ENCODE results near the gene CPZ.

The CPZ gene

GRCh38 chr4:8586246-8586645, 6.3 kb upstream of the CPZ start:
- no peak overlapping the region for H4K8ac ChIP-seq (ENCODE audit: low read depth, low read length)
- H3K4me2 ChIP-seq (ENCODE audit: low read length) = no peak overlapping the region
- no peak overlapping the region for H2AFZ ChIP-seq (ENCODE audit: insufficient read depth, low read length, poor library complexity)
- peaks cover 0 to 6% of the 10 kb centered on the region in 2 experiments for H3K36me3 ChIP-seq (ENCODE audit: control insufficient read depth in 1 of 2, insufficient read depth in 2 of 2, low read length in 2 of 2)
- no CpG with 5 or more reads among the region's 5 CpGs for WGBS (ENCODE audit: extremely low coverage, insufficient coverage, insufficient read length)
- H3K79me2 ChIP-seq (ENCODE audit: control insufficient read depth, insufficient read depth, low read length, poor library complexity) = no peaks in the 10 kb centered on the region
- H2BK5ac ChIP-seq (ENCODE audit: low read depth, low read length, poor library complexity) = no peak overlapping the region
- no peak overlapping the region for H3K4ac ChIP-seq (ENCODE audit: low read depth, low read length)
- no peak overlapping the region for H3K18ac ChIP-seq (ENCODE audit: low read length)
- H3K9me3 ChIP-seq (ENCODE audit: insufficient read depth, low read depth, low read length) = no peaks in the 10 kb centered on the region
- H3K27me3 ChIP-seq (ENCODE audit: insufficient read depth, low read length) = no peaks in the 10 kb centered on the region
- no peak overlapping the region for H2BK120ac ChIP-seq (ENCODE audit: insufficient read depth, low read length, poor library complexity)
- H2BK12ac ChIP-seq (ENCODE audit: low read length) = no peak overlapping the region
- H3K4me1 ChIP-seq (ENCODE audit: control insufficient read depth in 1 of 2, insufficient read depth in 2 of 2, low read length in 2 of 2) = peaks cover 2 to 11% of the 10 kb centered on the region in 2 experiments
- no peak overlapping the region for H3K23ac ChIP-seq (ENCODE audit: low read length)
- no peak overlapping the region for H3K9ac ChIP-seq (ENCODE audit: low read length)
- no peak overlapping the region for H4K12ac ChIP-seq (ENCODE audit: low read depth, low read length)
- peaks cover 7% of the 10 kb centered on the region for H3K79me1 ChIP-seq (ENCODE audit: low read length)
- no peak overlapping the region for H3K4me3 ChIP-seq (ENCODE audit: low read depth, low read length)
- no peak overlapping the region for H3K14ac ChIP-seq (ENCODE audit: low read length)
- no peak overlapping the region for H3K27ac ChIP-seq (ENCODE audit: low read depth, low read length)
- H4K91ac ChIP-seq (ENCODE audit: low read depth, low read length) = no peak overlapping the region
- H2AK5ac ChIP-seq (ENCODE audit: low read length) = peak overlapping the region; percentile 2
- DNase-seq = no peak

- Histone ChIP-seq H3K4me3 (ENCODE audit: low read depth, low read length) (no peak overlapping the region), H2BK5ac (ENCODE audit: low read depth, low read length, poor library complexity) (no peak overlapping the region), H4K12ac (ENCODE audit: low read depth, low read length) (no peak overlapping the region), H3K14ac (ENCODE audit: low read length) (no peak overlapping the region), H3K27ac (ENCODE audit: low read depth, low read length) (no peak overlapping the region), H2AK5ac (ENCODE audit: low read length) (no peak overlapping the region), H3K23ac (ENCODE audit: low read length) (no peak overlapping the region), H2BK120ac (ENCODE audit: insufficient read depth, low read length, poor library complexity) (no peak overlapping the region), H3K36me3 (ENCODE audit: control insufficient read depth in 1 of 2, insufficient read depth in 2 of 2, low read length in 2 of 2) (peaks cover 0 to 6% of the 10 kb centered on the region in 2 experiments), H2AFZ (ENCODE audit: insufficient read depth, low read length, poor library complexity) (no peak overlapping the region), H4K8ac (ENCODE audit: low read depth, low read length) (no peak overlapping the region), H3K27me3 (ENCODE audit: insufficient read depth, low read length) (no peaks in the 10 kb centered on the region), H4K91ac (ENCODE audit: low read depth, low read length) (no peak overlapping the region), H3K9ac (ENCODE audit: low read length) (no peak overlapping the region), H3K79me1 (ENCODE audit: low read length) (peaks cover 8% of the 10 kb centered on the region), H3K79me2 (ENCODE audit: control insufficient read depth, insufficient read depth, low read length, poor library complexity) (no peaks in the 10 kb centered on the region), H3K4me1 (ENCODE audit: control insufficient read depth in 1 of 2, insufficient read depth in 2 of 2, low read length in 2 of 2) (peaks cover 2 to 11% of the 10 kb centered on the region in 2 experiments), H3K9me3 (ENCODE audit: insufficient read depth, low read depth, low read length) (no peaks in the 10 kb centered on the region), H3K18ac (ENCODE audit: low read length) (no peak overlapping the region), H3K4ac (ENCODE audit: low read depth, low read length) (no peak overlapping the region), H3K4me2 (ENCODE audit: low read length) (no peak overlapping the region), H2BK12ac (ENCODE audit: low read length) (no peak overlapping the region)
- WGBS (ENCODE audit: extremely low coverage, insufficient coverage, insufficient read length) = no CpG with 5 or more reads among the region's 37 CpGs
- DNase-seq = no peak
These were observed 5.7 kb upstream of the CPZ start for GRCh38 chr4:8586671-8587468.

GRCh38 chr4:8587469-8588195, 4.9 kb upstream of the CPZ start:
- Histone ChIP-seq H3K79me1 (ENCODE audit: low read length) (peaks cover 9% of the 10 kb centered on the region), H3K9me3 (ENCODE audit: insufficient read depth, low read depth, low read length) (no peaks in the 10 kb centered on the region), H3K9ac (ENCODE audit: low read length) (no peak overlapping the region), H3K79me2 (ENCODE audit: control insufficient read depth, insufficient read depth, low read length, poor library complexity) (no peaks in the 10 kb centered on the region), H3K36me3 (ENCODE audit: control insufficient read depth in 1 of 2, insufficient read depth in 2 of 2, low read length in 2 of 2) (peaks cover 0 to 3% of the 10 kb centered on the region in 2 experiments), H3K27ac (ENCODE audit: low read depth, low read length) (no peak overlapping the region), H3K4me1 (ENCODE audit: control insufficient read depth in 1 of 2, insufficient read depth in 2 of 2, low read length in 2 of 2) (peaks cover 2 to 11% of the 10 kb centered on the region in 2 experiments), H3K4me3 (ENCODE audit: low read depth, low read length) (no peak overlapping the region), H3K4me2 (ENCODE audit: low read length) (no peak overlapping the region), H2BK5ac (ENCODE audit: low read depth, low read length, poor library complexity) (no peak overlapping the region), H4K12ac (ENCODE audit: low read depth, low read length) (no peak overlapping the region), H3K23ac (ENCODE audit: low read length) (no peak overlapping the region), H2BK120ac (ENCODE audit: insufficient read depth, low read length, poor library complexity) (no peak overlapping the region), H4K91ac (ENCODE audit: low read depth, low read length) (no peak overlapping the region), H3K18ac (ENCODE audit: low read length) (no peak overlapping the region), H3K27me3 (ENCODE audit: insufficient read depth, low read length) (no peaks in the 10 kb centered on the region), H3K4ac (ENCODE audit: low read depth, low read length) (no peak overlapping the region), H3K14ac (ENCODE audit: low read length) (no peak overlapping the region), H2AFZ (ENCODE audit: insufficient read depth, low read length, poor library complexity) (no peak overlapping the region), H2AK5ac (ENCODE audit: low read length) (no peak overlapping the region), H2BK12ac (ENCODE audit: low read length) (no peak overlapping the region), H4K8ac (ENCODE audit: low read depth, low read length) (no peak overlapping the region)
- no CpG with 5 or more reads among the region's 18 CpGs for WGBS (ENCODE audit: extremely low coverage, insufficient coverage, insufficient read length)
- no peak for DNase-seq

GRCh38 chr4:8588196-8588470, 4.4 kb upstream of the CPZ start:
- Histone ChIP-seq H3K4me3 (ENCODE audit: low read depth, low read length) (no peak overlapping the region), H2BK5ac (ENCODE audit: low read depth, low read length, poor library complexity) (no peak overlapping the region), H3K79me1 (ENCODE audit: low read length) (peaks cover 14% of the 10 kb centered on the region), H2AK5ac (ENCODE audit: low read length) (no peak overlapping the region), H3K79me2 (ENCODE audit: control insufficient read depth, insufficient read depth, low read length, poor library complexity) (peaks cover 2% of the 10 kb centered on the region), H3K4ac (ENCODE audit: low read depth, low read length) (no peak overlapping the region), H3K9ac (ENCODE audit: low read length) (no peak overlapping the region), H3K9me3 (ENCODE audit: insufficient read depth, low read depth, low read length) (no peaks in the 10 kb centered on the region), H3K4me2 (ENCODE audit: low read length) (no peak overlapping the region), H3K18ac (ENCODE audit: low read length) (no peak overlapping the region), H2BK12ac (ENCODE audit: low read length) (no peak overlapping the region), H3K4me1 (ENCODE audit: control insufficient read depth in 1 of 2, insufficient read depth in 2 of 2, low read length in 2 of 2) (peaks cover 2 to 13% of the 10 kb centered on the region in 2 experiments), H3K27ac (ENCODE audit: low read depth, low read length) (no peak overlapping the region), H3K23ac (ENCODE audit: low read length) (no peak overlapping the region), H4K8ac (ENCODE audit: low read depth, low read length) (no peak overlapping the region), H3K36me3 (ENCODE audit: control insufficient read depth in 1 of 2, insufficient read depth in 2 of 2, low read length in 2 of 2) (peaks cover 0 to 3% of the 10 kb centered on the region in 2 experiments), H4K12ac (ENCODE audit: low read depth, low read length) (no peak overlapping the region), H3K14ac (ENCODE audit: low read length) (no peak overlapping the region), H2BK120ac (ENCODE audit: insufficient read depth, low read length, poor library complexity) (no peak overlapping the region), H2AFZ (ENCODE audit: insufficient read depth, low read length, poor library complexity) (no peak overlapping the region), H4K91ac (ENCODE audit: low read depth, low read length) (no peak overlapping the region), H3K27me3 (ENCODE audit: insufficient read depth, low read length) (no peaks in the 10 kb centered on the region)
- DNase-seq = no peak
- WGBS (ENCODE audit: extremely low coverage, insufficient coverage, insufficient read length) = no CpG with 5 or more reads among the region's 2 CpGs

Measured in trophoblast cell (in vitro differentiated cells and primary cell).